Osteoblast (primary cell): Measurements from ENCODE around the gene GLYR1. TPM values are rescaled to one million over a fixed set of nuclear protein-coding genes. Genes with fewer than 3 reads are reported as not detected.

ENCODE experiments used
- DNase-seq: peaks from one replicate; pipeline ENCODE4 v3.0.0; 2011; ENCODE audit warnings: low spot score, mixed read lengths; ENCODE audit not compliant: insufficient read length; ENCODE audit errors: missing footprints
- H2AFZ ChIP-seq: 2 replicates; pipeline ENCODE4 v1.6.0; 2011; ENCODE audit warnings: mild to moderate bottlenecking, low read length
- H3K27ac ChIP-seq: 2 replicates; pipeline ENCODE4 v1.5.1; 2011; ENCODE audit warnings: mild to moderate bottlenecking, low read depth, low read length, moderate library complexity
- H3K27me3 ChIP-seq: 2 replicates; pipeline ENCODE4 v1.6.0; 2012; ENCODE audit warnings: mild to moderate bottlenecking, control low read depth, inconsistent platforms, low read length, moderate library complexity; ENCODE audit not compliant: insufficient read depth
- H3K36me3 ChIP-seq: 2 replicates; pipeline ENCODE4 v1.5.1; 2011; ENCODE audit warnings: mild to moderate bottlenecking, low read length, control low read depth, moderate library complexity; ENCODE audit not compliant: insufficient read depth
- H3K4me1 ChIP-seq: 2 replicates; pipeline ENCODE4 v1.5.1; 2011; ENCODE audit warnings: mild to moderate bottlenecking, low read length, control low read depth, moderate library complexity; ENCODE audit not compliant: insufficient read depth
- H3K4me2 ChIP-seq: 2 replicates; pipeline ENCODE4 v1.6.0; 2011; ENCODE audit warnings: mild to moderate bottlenecking, low read length; ENCODE audit not compliant: insufficient read depth
- H3K4me3 ChIP-seq: fragments of 200-600 bp; sonication (generic); 3 replicates; pipeline ENCODE4 v1.5.1; 2012; ENCODE audit warnings: mild to moderate bottlenecking, low read length, inconsistent platforms; ENCODE audit not compliant: insufficient read depth
- H3K79me2 ChIP-seq: 2 replicates; pipeline ENCODE4 v1.6.0; 2012; ENCODE audit warnings: mild to moderate bottlenecking, low read length, control low read depth, inconsistent platforms; ENCODE audit not compliant: insufficient read depth
- H3K9me3 ChIP-seq: 2 replicates; pipeline ENCODE4 v1.5.1; 2011; ENCODE audit warnings: low read depth, low read length, control low read depth
- H4K20me1 ChIP-seq: 2 replicates; pipeline ENCODE4 v1.6.0; 2012; ENCODE audit warnings: mild to moderate bottlenecking, low read length, control low read depth; ENCODE audit not compliant: insufficient read depth
- CTCF ChIP-seq: IDR thresholded peaks from 2 replicates; pipeline ENCODE4 v1.5.1; 2011; ENCODE audit warnings: mild to moderate bottlenecking, low read depth, low read length, moderate library complexity; ENCODE audit errors: extremely low read depth
- total RNA-seq: library from RNA; depleted of rRNA; stranded (reverse); fragments of >200 nt; gene quantifications from 2 replicates; pipeline ENCODE4 v1.2.3, GENCODE V29; 2012

Gene GLYR1
- total RNA-seq, 1 donor = 48.1 TPM

DNA sequence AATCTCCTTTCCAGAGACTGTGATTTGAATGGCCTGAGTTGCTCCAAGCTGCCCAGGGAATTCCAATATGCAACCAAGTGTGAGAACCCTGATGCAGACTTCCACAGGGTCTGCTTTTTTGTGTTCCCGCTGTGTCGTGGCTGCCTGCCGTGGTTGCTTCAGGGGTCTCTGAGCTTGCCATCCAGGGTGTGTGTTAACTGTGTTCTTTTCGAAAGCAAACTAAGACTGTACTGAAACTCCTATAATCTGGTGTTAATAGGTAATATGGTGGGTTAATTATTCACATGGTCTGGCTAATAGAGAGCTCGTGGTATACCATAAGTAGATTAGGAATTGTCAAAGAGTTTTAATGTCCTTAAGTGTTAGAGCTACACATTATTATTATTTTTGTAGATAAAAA is 20.9 kb upstream of the GLYR1 start:
- Histone ChIP-seq H3K79me2 (peaks cover 73% of the 10 kb centered on the region), H3K27me3 (no peaks in the 10 kb centered on the region), H2AFZ (no peak overlapping the region), H3K4me3 (no peak overlapping the region), H3K36me3 (peaks cover 37% of the 10 kb centered on the region), H4K20me1 (peaks cover 56% of the 10 kb centered on the region), H3K4me1 (no peaks in the 10 kb centered on the region), H3K27ac (no peak overlapping the region), H3K9me3 (no peaks in the 10 kb centered on the region), H3K4me2 (no peak overlapping the region)
- no peak for DNase-seq
- TF ChIP-seq CTCF = no peak

DNA sequence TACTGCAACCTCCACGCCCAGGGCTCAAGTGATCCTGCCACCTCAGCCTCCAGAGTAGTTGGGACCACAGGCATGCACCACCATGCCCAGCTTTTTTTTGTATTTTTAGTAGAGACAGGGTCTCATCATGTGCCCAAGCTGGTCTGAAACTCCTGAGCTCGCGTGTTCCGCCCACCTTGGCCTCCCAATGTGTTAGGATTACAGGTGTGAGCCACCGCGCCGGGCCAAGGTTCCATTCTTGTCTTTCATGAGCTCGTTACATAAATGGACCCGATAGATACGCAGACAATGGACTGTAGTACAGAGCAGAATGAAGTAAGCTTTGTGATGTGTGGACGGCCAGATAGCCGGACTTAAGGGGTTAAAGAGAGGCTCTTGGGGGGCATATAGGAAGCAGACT is 19.5 kb upstream of the GLYR1 start:
- peaks cover 30% of the 10 kb centered on the region for H3K36me3 ChIP-seq

DNA sequence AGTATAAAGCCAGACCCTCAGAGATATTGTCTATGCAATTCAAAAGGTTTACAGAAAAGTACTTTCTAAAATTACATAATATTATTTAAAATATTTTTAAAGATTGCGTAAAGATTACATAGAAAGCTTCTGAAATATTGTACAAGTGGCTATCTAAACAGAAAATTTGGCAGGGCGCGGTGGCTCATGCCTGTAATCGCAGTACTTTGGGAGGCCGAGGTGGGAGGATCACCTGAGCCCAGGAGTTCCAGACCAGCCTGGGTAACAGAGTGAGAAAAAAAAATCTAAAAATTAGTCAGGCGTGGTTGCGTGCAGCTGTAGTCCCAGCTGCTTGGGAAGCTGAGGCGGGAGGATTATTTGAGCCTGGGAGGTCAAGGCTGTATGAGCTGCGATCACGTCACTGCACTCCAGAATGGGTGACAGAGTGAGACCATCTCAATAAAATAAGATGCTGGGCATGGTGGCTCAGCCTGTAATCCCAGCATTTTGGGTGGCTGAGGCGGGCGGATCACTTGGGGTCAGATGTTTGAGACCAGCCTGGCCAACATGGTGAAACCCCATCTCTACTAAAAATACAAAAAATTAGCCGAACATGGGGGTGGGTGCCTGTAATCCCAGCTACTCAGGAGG is 18.3 kb upstream of the GLYR1 start:
- Histone ChIP-seq H3K4me1 (no peaks in the 10 kb centered on the region), H3K79me2 (peaks cover 97% of the 10 kb centered on the region), H3K9me3 (no peaks in the 10 kb centered on the region), H3K36me3 (peaks cover 30% of the 10 kb centered on the region), H4K20me1 (peaks cover 62% of the 10 kb centered on the region), H2AFZ (no peak overlapping the region), H3K4me3 (no peak overlapping the region), H3K27me3 (no peaks in the 10 kb centered on the region), H3K4me2 (no peak overlapping the region), H3K27ac (no peak overlapping the region)
- no peak for DNase-seq
- no peak for TF ChIP-seq CTCF

More for the DNA sequence above, 19.5 kb upstream of the GLYR1 start:
- Histone ChIP-seq H3K9me3 (no peaks in the 10 kb centered on the region), H3K27ac (no peak overlapping the region), H3K4me1 (no peaks in the 10 kb centered on the region), H3K79me2 (peaks cover 88% of the 10 kb centered on the region), H3K4me3 (no peak overlapping the region), H3K27me3 (no peaks in the 10 kb centered on the region), H3K4me2 (no peak overlapping the region), H2AFZ (no peak overlapping the region), H4K20me1 (peaks cover 64% of the 10 kb centered on the region)
- DNase-seq = no peak
- TF ChIP-seq CTCF = no peak

DNA sequence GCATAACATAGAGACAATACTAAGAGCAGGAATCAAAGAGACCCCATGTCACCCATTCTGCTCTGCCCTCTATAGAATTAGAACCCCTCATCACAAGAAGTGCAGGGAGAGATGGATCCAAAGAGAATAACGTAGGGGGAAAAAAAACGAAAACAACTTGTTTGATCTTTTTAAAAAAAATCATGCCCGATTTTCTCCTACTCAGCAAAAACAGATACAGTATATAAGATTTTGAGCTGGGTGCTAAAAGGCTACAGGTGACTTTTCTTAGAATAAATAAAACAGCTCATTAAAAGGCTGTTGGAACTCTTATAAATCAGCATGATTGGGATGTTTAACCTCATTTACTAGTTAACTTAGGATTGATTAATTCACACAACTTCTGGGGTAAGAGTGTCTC is 17.6 kb upstream of the GLYR1 start:
- Histone ChIP-seq H3K27ac (no peak overlapping the region), H3K4me1 (no peaks in the 10 kb centered on the region), H3K9me3 (no peaks in the 10 kb centered on the region), H3K36me3 (peaks cover 30% of the 10 kb centered on the region), H3K27me3 (no peaks in the 10 kb centered on the region), H3K4me2 (no peak overlapping the region), H2AFZ (no peak overlapping the region), H3K4me3 (no peak overlapping the region), H3K79me2 (peaks cover 95% of the 10 kb centered on the region), H4K20me1 (peaks cover 56% of the 10 kb centered on the region)
- DNase-seq = no peak
- no peak for TF ChIP-seq CTCF
